Measurements from ENCODE around the gene HUWE1.

DNA sequence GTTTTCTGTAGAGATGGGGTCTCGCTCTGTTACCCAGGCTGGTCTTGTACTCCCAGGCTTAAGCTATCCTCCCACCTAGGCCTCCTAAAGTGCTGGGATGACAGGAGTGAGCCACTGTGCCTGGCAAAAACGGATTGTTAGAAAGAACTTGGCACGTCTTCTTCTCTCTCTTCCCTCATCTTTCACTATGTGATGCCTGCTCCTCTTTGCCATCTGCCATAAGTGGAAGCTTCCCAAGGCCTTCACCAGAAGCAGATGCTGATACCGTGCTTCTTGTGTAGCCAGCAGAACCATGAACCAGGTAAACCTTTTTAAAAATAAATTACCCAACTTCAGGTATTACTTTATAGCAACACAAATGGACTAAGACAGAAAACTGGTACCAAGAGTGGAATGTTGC lies 36.9 kb upstream of the HUWE1 start:
- TF ChIP-seq CCAR2 (IDR thresholded peaks at IDR 0.05; ENCODE audit: low read depth, low read length) (no peak), ZNF780A (CRISPR knock-in tag; IDR thresholded peaks at IDR 0.05) (no peak), FOXK2 (conservative IDR thresholded peaks at IDR 0.05 in 1 of 2, IDR thresholded peaks at IDR 0.05 in 1 of 2; ENCODE audit: low read depth in 2 of 2) (no peak), ZNF354B (CRISPR knock-in tag; IDR thresholded peaks at IDR 0.05) (no peak), RCOR1 (IDR thresholded peaks at IDR 0.05; ENCODE audit: borderline replicate concordance in 1 of 2, low read depth in 2 of 2, low read length in 2 of 2) (no peak), FOS (IDR thresholded peaks at IDR 0.05; ENCODE audit: extremely low read depth, insufficient read length) (no peak), POLR2A (conservative IDR thresholded peaks at IDR 0.05) (no peak), RFX5 (IDR thresholded peaks at IDR 0.05; ENCODE audit: low read depth, low read length) (no peak), SMC3 (conservative IDR thresholded peaks at IDR 0.05; ENCODE audit: insufficient read depth, low read depth, low read length) (no peak)
- TF ChIP-seq, protein P1, sequence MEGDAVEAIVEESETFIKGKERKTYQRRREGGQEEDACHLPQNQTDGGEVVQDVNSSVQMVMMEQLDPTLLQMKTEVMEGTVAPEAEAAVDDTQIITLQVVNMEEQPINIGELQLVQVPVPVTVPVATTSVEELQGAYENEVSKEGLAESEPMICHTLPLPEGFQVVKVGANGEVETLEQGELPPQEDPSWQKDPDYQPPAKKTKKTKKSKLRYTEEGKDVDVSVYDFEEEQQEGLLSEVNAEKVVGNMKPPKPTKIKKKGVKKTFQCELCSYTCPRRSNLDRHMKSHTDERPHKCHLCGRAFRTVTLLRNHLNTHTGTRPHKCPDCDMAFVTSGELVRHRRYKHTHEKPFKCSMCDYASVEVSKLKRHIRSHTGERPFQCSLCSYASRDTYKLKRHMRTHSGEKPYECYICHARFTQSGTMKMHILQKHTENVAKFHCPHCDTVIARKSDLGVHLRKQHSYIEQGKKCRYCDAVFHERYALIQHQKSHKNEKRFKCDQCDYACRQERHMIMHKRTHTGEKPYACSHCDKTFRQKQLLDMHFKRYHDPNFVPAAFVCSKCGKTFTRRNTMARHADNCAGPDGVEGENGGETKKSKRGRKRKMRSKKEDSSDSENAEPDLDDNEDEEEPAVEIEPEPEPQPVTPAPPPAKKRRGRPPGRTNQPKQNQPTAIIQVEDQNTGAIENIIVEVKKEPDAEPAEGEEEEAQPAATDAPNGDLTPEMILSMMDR (IDR thresholded peaks at IDR 0.05 in 2 of 3, conservative IDR thresholded peaks at IDR 0.05 in 1 of 3; ENCODE audit: insufficient read depth in 2 of 3, low read depth in 1 of 3, low read length in 3 of 3) = no peak
- TF ChIP-seq, protein P2, sequence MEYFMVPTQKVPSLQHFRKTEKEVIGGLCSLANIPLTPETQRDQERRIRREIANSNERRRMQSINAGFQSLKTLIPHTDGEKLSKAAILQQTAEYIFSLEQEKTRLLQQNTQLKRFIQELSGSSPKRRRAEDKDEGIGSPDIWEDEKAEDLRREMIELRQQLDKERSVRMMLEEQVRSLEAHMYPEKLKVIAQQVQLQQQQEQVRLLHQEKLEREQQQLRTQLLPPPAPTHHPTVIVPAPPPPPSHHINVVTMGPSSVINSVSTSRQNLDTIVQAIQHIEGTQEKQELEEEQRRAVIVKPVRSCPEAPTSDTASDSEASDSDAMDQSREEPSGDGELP (CRISPR knock-in tag; IDR thresholded peaks at IDR 0.05; ENCODE audit: borderline replicate concordance) = no peak
- TF ChIP-seq, protein P3, sequence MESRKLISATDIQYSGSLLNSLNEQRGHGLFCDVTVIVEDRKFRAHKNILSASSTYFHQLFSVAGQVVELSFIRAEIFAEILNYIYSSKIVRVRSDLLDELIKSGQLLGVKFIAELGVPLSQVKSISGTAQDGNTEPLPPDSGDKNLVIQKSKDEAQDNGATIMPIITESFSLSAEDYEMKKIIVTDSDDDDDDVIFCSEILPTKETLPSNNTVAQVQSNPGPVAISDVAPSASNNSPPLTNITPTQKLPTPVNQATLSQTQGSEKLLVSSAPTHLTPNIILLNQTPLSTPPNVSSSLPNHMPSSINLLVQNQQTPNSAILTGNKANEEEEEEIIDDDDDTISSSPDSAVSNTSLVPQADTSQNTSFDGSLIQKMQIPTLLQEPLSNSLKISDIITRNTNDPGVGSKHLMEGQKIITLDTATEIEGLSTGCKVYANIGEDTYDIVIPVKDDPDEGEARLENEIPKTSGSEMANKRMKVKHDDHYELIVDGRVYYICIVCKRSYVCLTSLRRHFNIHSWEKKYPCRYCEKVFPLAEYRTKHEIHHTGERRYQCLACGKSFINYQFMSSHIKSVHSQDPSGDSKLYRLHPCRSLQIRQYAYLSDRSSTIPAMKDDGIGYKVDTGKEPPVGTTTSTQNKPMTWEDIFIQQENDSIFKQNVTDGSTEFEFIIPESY (CRISPR knock-in tag; IDR thresholded peaks at IDR 0.05) = no peak

All from K562 (cell line).